HL-60 (cell line): Measurements from ENCODE around the gene ZNF79.

ENCODE experiments used
- CTCF ChIP-seq: IDR thresholded peaks from one replicate; pipeline ENCODE4 v1.5.1; 2011; ENCODE audit warnings: low read length, control low read depth, inconsistent platforms; ENCODE audit not compliant: insufficient read depth
- GABPA ChIP-seq: IDR thresholded peaks from 2 replicates; pipeline ENCODE4 v1.6.1; 2012; ENCODE audit warnings: low read depth
- POLR2AphosphoS5 ChIP-seq: IDR thresholded peaks from 2 replicates; pipeline ENCODE4 v1.6.1; 2012; ENCODE audit warnings: low read depth
- REST ChIP-seq: IDR thresholded peaks from 2 replicates; pipeline ENCODE4 v1.6.1; 2012; ENCODE audit warnings: low read depth; ENCODE audit not compliant: insufficient replicate concordance
- SPI1 ChIP-seq: IDR thresholded peaks from 2 replicates; pipeline ENCODE4 v1.6.1; 2012; ENCODE audit warnings: low read depth, mild to moderate bottlenecking, borderline replicate concordance

- TF ChIP-seq CTCF (no peak), POLR2AphosphoS5 (no peak), GABPA (no peak), REST (no peak), SPI1 (no peak)
Observed at GRCh38 chr9:127415141-127415540, 9.0 kb upstream of the ZNF79 start.
